GM19193 (cell line): Measurements from ENCODE around the gene ASXL1.

Source experiments
- POLR2A ChIP-seq: IDR thresholded peaks from 4 replicates; pipeline ENCODE4 v1.6.1; 2011; ENCODE audit not compliant: insufficient read depth, insufficient read length; ENCODE audit errors: extremely low read depth

Gene ASXL1

GRCh38 chr20:32479697-32480171 lies 121.6 kb downstream of the ASXL1 start:
- TF ChIP-seq POLR2A, result no peak

DNA sequence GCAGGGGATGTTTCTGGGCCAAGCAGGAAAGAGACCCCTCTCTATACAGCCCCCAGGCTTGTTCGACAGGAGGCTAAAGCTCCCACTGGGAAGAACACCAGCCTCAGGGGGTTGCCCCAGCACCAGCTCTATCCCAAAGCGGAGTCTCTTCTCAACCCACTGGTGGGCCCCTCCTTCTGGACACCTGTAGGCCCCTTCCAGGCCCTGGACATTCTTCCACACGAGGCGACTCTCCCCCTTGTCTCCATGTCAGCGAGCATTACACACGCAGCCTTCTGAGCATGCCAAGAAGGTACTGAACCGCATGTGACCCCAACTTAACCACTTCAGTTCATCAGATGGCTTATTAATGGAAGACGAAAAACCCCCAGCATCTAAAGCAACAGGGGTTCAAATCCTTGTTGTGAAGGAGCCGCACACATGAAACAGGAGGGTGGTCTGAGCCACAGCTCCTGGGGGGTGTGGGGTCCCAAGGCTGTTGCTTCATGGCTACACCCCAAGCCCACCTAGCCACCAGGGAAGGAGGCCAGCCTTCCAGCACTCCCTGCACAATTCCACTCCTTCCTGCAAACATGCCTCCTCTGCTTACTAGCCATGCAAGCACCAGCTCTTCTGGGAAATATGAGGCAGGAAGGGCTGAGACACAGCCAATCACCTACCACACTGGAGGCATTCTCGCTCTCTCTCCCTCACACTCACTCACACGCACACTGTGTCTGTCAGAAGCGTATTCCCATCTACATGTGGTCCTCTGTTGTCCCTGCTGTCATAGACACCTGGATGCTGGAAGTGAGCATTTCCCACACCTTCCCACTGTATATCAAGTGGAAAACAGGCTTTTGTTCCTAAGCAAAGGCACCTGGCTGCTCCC lies 122.5 kb downstream of the ASXL1 start:
- TF ChIP-seq POLR2A, result no peak

GRCh38 chr20:32481311-32482142 lies 123.4 kb downstream of the ASXL1 start:
- no peak for TF ChIP-seq POLR2A

- no peak for TF ChIP-seq POLR2A
Measured at GRCh38 chr20:32482143-32482441, 124.0 kb downstream of the ASXL1 start.

DNA sequence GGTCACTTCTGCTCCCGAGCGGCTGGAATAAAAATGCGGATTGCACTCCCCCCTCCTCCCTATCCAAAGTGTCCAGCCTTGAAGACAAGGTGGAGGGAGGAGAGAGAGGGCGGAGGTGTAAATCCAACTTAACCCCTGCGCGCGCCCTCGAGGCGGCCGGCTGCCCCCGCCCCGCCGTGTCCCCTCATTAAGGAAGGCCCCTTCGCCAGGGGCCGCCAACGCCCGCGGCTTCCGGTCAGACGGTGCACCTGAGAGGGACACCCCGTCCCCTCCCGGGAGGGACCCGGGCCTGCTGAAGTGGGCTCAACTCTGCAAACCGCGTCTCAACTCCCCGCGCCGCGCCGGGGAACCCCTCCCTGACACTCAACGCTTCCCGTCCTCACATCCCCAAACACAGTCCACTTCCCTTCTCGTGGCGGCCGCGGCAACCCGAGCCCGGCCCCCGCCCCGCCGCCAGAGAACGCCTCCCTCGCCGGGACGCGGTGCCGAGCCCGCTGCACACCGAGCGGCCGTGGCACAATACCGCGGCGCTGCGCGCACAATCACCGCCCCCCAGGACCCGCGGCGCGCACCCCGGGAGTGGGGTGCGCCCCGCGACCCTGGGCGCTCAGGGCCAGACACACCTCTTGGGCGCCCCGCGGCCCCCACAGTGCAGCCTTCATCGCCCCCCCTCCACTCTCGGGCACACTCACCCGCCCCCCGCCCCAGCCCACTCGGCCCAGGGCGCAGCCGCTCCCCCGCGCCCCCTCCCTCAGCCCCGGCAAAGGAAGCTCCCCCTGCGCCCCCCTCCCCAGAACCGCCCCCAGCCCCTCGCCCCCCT lies 124.5 kb downstream of the ASXL1 start:
- TF ChIP-seq POLR2A, result no peak

DNA sequence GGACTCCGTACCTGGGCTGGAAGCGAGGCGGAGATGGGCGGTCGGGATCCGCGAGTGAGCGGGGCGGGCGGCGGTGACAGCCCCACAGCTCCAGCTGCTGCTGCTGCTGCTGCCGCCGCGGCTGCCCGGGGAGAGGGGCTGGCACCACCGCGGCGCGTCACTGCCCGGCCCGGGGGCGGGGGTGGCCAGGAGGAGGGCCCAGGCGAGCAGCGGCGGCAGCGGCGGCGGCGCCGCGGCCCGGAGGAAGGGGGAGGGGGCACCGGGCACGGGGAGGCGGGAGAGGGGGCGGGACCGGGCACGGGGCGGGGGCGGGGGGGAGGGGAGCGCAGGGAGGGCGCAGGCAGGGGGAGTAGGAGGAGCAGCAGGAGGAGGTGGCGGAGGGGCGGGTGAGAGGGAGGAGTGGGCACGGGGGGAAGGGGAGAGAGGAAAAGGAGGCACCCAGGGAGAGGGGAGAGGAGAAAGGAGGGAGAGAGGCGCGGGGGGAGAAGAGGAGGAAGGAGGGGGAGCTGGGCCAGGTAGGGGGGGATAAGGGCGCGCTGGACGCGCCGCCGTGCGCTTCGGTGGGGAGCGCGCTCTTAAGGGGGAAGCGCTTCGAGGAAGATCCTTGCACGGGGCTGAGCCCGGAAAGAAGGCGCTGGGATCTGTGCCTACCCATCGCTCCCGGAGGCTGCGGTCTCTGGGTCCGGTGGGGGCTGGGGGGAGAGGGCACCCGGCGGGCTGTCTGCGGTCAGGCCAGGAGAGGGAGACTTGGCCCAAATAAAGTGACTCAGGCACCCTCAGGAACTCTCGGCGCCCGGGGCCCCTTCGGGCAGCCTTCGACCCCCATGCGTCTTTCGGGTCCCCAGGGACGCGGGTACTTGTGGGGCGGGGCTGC lies 125.5 kb downstream of the ASXL1 start:
- TF ChIP-seq POLR2A, result no peak

DNA sequence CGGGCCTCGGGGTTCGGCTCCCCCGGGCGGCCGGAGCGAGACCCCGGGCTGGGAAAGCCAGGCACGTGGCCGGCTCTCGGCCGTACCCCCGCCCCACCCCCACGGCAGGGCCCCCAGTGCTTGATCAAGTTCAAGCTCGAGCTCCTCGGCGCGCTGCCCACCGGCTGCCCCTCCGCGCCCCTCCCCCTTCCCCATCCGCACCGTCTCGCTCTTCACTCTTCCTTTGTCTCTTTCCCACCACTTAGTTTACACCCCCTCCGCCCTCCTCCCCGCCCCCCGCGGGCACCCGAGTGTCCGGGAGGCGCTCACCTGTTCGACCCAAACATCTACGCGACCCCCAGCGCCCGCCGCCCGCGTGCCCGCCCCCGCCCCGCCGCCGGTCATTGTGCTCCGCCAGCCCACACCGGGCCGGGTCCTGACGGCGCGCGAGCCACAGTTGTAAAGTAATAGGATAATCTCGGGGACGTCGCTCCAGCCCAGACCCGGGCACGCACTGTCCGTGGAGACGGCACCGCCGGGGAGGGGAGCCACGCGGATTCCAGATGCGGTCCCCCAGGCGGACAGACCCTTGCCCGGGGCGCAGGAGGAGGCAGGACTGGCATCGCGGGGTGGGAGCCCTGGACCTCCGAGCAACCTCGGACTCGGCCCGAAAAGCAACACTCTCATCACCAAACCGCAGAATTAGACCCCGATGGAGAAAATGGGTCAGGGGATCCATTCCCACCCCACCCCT lies 126.3 kb downstream of the ASXL1 start:
- no peak for TF ChIP-seq POLR2A

DNA sequence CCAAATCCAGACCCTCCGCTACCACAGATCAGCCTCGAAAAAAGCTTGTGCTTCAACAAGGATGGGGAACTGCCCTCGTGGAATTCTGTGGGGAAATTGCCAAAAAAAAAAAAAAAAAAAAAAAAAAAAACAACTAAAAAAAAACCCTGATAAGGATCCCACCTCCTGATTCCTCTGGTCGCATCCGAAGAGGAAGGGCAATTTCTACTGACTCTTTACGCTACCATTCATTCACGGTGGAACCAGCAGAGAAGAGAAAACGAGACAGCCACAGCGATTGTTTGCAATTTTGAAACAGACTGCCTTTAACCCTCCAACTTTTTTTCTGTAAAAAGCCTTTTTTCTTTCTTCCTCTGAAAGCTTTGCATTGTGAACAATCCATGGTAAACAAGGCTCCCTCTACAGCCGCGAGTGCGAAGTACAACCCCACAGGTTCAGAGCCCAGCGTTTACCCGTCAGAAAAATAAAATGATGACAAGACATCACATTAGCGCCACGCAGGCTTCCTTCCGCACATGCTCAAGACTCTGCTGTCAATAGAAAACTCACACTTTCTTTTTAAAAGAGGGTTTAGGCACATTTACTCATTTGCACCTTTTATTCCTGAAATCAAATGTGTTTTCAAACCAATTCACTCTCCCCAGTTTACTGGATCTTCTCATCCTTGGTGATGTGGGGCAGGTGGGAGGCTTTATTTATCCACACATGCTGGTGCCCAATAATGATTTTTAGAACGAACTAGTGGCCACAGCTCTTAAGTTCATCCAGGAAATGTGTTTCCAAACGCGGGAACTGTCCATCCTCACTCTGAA lies 127.0 kb downstream of the ASXL1 start:
- TF ChIP-seq POLR2A, result no peak

DNA sequence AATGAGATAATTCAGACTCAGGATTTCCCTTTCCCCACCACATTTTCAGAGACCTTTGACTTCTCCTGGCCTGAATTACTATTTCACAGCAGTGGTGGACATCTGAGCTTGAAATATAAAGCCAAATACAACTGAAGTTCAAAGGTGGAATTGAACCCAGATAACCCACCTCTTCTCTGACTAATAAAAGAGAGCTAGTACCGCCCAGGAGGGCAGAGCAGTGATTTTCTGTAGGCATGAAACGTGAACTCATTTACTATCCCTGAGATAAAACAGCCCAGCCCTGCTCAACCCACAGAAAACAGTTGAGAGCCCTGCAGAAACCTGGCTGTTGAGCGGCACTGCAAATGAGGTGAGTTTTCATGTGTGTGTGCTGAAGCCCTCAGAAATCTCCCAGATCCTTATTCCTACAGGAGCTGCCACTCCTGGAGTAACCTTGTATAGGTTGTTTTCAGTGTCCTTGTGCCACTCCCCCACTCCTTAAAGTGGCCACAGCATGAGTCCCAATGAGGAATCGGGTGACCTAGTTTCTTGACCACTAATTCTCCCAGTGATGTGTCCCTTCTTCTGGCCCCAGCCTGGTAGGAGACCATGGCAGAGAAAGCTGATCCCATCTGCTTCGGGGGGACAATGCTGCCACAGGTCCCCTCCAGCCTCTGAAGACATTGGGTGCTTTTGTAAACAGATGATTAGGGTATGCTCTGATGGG lies 127.8 kb downstream of the ASXL1 start:
- TF ChIP-seq POLR2A, result no peak

- TF ChIP-seq POLR2A, result no peak
Measured at GRCh38 chr20:32487381-32487780, 129.2 kb downstream of the ASXL1 start.

DNA sequence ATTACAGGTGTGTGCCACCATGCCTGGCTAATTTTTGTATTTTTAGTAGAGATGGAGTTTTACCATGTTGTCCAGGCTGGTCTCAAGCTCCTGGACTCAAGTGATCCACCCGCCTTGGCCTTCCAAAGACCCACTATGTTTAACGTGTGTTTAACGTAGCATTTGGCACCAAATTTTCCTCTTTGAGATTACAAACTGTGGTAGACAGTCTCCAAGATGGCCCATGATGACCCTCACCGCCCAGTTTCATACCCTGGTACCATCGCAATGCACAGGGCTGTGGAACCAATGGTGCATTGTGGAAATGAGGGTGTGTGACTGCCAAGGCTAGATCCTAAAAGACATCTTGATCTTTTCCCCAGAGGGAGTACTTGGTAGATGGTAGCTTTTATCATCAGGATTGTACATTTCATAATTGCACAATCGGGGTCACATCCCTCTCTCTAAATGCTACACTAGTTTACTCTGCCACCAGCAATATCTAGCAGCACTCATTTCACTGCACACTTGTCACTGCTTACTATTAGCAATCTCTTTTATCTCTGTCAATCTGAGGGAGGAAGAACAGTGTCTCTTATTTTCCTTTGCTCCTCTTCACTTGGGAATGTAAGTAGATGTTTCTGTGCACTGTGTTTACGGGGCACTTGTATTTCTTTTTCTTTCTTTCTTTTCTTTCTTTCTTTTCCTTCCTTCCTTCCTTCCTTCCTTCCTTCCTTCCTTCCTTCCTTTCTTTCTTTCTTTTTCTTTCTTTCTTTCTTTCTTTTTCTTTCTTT lies 130.1 kb downstream of the ASXL1 start:
- TF ChIP-seq POLR2A, result no peak
